IMR-90 (cell line): Measurements from ENCODE around the gene MAST1.

Experiments used
- NFE2L2 ChIP-seq: fragments of 150-350 bp; IDR thresholded peaks from 2 replicates; pipeline ENCODE4 v1.6.1; 2016; ENCODE audit warnings: low read depth, mild to moderate bottlenecking, low read length
- RAD21 ChIP-seq: IDR thresholded peaks from 2 replicates; pipeline ENCODE4 v1.6.1; 2012; ENCODE audit warnings: low read length, improper control_type of control experiment
- TF ChIP-seq, protein P1 (sequence below): conservative IDR thresholded peaks from 2 replicates; pipeline ENCODE4 v1.5.1; 2012; ENCODE audit warnings: mild to moderate bottlenecking, low read depth, low read length, improper control_type of control experiment

DNA sequence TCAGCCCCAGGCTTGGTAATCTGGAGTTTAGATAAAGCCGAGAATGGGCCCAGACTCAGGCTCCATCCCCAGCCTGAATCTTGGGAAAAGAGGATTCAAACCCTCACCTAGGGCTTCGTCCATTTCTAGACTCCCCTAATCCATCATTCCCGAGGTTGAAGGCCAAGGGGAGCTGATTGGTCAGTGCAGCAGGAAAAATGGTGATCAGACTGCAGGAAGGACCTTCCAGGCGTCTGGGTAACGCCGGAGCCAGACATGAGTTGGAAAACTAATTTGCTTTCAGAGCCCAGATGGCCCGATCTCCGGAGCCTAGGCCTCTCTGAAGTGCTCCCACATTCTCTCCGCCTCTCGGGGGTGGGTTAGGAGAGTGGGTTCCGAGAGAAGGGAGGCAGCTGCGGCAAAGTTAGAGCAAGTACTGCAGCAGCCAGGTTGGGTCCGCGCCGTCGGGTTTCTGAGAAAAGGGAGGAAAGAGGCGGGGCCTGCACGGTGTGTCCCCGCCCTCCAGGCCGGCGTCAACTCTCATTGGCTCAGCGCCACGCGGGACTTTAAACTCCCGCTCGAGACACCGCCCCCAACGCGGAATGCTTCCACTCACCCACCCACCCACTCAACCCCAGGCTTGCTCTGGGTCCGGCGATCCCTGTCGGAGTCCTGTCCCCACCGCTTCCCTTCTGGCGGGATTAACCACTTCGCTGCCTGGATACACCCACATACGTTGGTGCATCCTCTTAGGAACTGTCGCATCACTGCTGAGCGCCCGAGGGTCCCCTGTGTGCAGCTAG is 3.1 kb upstream of the MAST1 start:
- TF ChIP-seq, protein P1, sequence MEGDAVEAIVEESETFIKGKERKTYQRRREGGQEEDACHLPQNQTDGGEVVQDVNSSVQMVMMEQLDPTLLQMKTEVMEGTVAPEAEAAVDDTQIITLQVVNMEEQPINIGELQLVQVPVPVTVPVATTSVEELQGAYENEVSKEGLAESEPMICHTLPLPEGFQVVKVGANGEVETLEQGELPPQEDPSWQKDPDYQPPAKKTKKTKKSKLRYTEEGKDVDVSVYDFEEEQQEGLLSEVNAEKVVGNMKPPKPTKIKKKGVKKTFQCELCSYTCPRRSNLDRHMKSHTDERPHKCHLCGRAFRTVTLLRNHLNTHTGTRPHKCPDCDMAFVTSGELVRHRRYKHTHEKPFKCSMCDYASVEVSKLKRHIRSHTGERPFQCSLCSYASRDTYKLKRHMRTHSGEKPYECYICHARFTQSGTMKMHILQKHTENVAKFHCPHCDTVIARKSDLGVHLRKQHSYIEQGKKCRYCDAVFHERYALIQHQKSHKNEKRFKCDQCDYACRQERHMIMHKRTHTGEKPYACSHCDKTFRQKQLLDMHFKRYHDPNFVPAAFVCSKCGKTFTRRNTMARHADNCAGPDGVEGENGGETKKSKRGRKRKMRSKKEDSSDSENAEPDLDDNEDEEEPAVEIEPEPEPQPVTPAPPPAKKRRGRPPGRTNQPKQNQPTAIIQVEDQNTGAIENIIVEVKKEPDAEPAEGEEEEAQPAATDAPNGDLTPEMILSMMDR = no peak
- TF ChIP-seq RAD21 (no peak), NFE2L2 (no peak)
